Astrocyte of the cerebellum (primary cell): ENCODE measurements around the gene GOSR2.

ENCODE experiments used
- DNase-seq: peaks from one replicate; pipeline ENCODE4 v3.0.0-alpha.2; 2011; ENCODE audit warnings: low read depth
- H3K4me3 ChIP-seq: 2 replicates; pipeline ENCODE4 v1.5.1; 2011; ENCODE audit warnings: mild to moderate bottlenecking, low read depth, low read length, moderate library complexity
- in situ Hi-C: cut with HindIII; loops from 2 replicates; pipeline ENCODE4 v1.10.0; 2017; ENCODE audit warnings: low sequenced_read_pairs
- TF ChIP-seq, protein P1 (sequence below): IDR thresholded peaks from 2 replicates; pipeline ENCODE4 v1.5.1; 2012; ENCODE audit warnings: low read length, low read depth, moderate library complexity, mild to moderate bottlenecking; ENCODE audit errors: missing control alignments

GOSR2 gene

GRCh38 chr17:46885415-46886309 lies 37.3 kb upstream of the GOSR2 start:
- in situ Hi-C loops = no loop called here
- H3K4me3 ChIP-seq = no peak overlapping the region
- TF ChIP-seq, protein P1, sequence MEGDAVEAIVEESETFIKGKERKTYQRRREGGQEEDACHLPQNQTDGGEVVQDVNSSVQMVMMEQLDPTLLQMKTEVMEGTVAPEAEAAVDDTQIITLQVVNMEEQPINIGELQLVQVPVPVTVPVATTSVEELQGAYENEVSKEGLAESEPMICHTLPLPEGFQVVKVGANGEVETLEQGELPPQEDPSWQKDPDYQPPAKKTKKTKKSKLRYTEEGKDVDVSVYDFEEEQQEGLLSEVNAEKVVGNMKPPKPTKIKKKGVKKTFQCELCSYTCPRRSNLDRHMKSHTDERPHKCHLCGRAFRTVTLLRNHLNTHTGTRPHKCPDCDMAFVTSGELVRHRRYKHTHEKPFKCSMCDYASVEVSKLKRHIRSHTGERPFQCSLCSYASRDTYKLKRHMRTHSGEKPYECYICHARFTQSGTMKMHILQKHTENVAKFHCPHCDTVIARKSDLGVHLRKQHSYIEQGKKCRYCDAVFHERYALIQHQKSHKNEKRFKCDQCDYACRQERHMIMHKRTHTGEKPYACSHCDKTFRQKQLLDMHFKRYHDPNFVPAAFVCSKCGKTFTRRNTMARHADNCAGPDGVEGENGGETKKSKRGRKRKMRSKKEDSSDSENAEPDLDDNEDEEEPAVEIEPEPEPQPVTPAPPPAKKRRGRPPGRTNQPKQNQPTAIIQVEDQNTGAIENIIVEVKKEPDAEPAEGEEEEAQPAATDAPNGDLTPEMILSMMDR = no peak
- DNase-seq = no peak

- TF ChIP-seq, protein P1 = no peak
- H3K4me3 ChIP-seq = no peak overlapping the region
- no peak for DNase-seq
- in situ Hi-C loops = no loop called here
Measured at GRCh38 chr17:46886310-46886663, 36.7 kb upstream of the GOSR2 start.

DNA sequence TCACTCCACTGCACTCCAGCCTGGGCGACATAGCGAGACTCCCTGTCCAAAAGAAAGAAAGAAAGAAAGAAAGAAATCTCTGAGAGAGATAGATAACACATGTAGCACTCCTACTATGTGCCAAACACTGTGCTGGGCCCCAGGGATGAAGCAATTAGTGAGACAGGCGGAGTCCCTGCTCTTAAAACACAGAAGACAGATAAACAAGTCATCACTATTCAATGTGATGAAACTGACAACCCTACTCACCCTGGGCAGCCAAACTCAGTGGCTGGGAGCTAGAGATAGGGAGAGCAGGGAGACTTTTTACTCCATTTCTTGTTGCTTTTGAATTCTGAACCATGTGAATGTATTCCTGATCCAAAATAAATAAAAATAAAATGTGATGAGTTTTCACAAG lies 35.2 kb upstream of the GOSR2 start:
- no peak for DNase-seq
- in situ Hi-C loops = no loop called here
- no peak overlapping the region for H3K4me3 ChIP-seq
- TF ChIP-seq, protein P1 = no peak

DNA sequence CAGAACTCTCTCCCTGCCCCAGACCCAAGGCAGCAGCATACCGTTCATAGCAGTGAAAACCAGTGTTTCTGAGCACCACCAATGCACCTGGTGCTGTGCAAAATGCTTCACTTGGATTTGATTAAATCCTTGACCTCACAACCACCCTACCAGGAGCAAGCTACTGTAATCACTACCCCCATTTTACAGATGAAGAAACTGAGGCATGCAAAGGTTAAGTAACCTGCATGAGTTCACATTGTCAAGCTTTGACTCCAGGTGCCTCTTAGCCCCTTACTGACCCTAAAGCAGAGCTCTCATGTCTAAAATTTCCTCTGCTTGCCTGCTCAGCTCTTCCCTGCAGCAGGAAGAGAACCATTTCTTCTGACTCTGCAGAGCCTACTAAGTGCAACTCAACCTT lies 34.2 kb upstream of the GOSR2 start:
- in situ Hi-C loops = no loop called here
- DNase-seq = no peak
- TF ChIP-seq, protein P1 = no peak

GRCh38 chr17:46889519-46889918 lies 33.4 kb upstream of the GOSR2 start:
- TF ChIP-seq, protein P1 = no peak
- DNase-seq = no peak
- H3K4me3 ChIP-seq = no peak overlapping the region
- in situ Hi-C loops = no loop called here

More for the DNA sequence above, 34.2 kb upstream of the GOSR2 start:
- no peak overlapping the region for H3K4me3 ChIP-seq

DNA sequence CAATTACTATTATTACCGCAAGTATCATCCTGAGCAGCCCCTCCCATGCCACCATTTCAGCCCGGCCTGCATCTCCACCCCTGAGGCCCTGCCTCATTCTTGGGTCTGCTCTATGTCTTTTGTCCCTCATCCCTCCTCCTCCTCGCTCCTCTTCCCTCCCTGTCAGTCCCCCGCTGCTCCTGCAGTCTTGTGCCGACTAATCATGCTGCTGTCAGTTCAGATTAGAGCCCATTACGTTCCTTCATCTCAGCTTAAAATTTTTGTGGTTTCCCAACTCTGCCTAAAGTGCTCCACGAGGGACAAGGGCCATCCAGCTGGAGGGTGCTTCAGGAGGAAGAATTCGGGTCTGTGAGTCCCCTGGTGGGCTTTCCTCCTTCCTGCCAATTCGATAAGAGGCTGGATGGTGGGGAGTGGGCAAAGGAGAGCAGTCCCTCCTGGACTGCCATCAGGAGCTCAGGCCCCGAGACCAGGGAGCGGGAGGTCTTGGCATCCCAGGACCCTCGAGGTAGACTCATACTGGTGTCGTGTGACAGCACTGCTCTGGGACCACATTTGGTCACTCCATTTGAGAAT lies 32.9 kb upstream of the GOSR2 start:
- in situ Hi-C loops = no loop called here
- DNase-seq = no peak
- no peak overlapping the region for H3K4me3 ChIP-seq
- TF ChIP-seq, protein P1 = no peak
